HUDEP-2 (cell line): Measurements from ENCODE around the gene PRR5.
"Not testable (repeated sequence)": the region's sequence is repeated elsewhere in the genome, so short reads cannot be mapped to it uniquely, and the experiment has no call there.

Source experiments
- DNase-seq, 76 experiments: peaks; one replicate each; lab custom pipeline; 2025; ENCODE audit not compliant: unreplicated experiment in 76 of 76; lab: John Stamatoyannopoulos, UW

PRR5 gene

DNA sequence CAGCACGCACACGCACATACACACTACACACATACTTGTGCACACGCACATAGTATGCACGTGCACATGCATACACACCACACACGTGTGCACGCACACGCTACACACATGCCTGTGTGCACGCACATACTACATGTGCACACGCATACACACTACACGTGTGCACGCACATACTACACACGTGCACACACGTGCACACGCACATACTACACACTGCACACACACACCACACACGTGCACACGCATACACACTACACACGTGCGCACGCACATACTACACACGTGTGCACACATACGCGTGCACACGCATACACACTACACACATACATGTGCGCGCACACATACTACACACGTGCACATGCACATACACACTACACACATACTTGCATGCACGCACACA is 30.7 kb downstream of the PRR5 start:
- no peak for DNase-seq

DNA sequence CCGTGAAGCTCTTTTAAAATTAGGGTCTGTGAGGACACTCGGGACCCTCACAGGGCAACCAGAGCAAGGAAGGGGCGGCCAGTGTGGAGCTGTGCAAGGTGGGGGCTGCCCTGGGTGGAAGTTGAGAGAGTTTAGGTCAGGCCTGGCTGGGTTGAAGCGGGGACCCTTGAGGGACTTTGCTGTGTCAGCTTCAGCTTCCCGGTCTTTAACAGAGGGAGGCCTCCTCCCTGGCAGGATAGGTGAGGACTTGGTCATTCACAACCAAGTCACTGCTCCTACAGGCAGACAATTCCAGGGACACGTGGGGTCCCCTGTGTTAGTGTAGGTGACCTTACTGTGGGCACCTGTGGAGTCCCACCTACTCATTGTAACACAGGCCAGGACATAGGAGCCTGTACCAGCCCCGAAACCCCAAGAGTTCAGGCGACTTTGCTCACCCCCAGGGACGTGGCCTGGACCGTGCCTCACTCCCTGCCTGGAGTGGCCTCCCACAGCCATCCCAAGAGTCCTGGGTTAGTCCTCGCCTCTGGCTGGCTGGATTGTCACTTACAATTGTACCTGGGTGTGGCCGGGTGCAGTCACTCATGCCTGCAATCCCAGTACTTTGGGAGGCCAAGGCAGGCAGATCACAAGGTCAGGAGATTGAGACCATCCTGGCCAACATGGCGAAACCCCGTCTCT is 31.6 kb downstream of the PRR5 start:
- DNase-seq = no peak

DNA sequence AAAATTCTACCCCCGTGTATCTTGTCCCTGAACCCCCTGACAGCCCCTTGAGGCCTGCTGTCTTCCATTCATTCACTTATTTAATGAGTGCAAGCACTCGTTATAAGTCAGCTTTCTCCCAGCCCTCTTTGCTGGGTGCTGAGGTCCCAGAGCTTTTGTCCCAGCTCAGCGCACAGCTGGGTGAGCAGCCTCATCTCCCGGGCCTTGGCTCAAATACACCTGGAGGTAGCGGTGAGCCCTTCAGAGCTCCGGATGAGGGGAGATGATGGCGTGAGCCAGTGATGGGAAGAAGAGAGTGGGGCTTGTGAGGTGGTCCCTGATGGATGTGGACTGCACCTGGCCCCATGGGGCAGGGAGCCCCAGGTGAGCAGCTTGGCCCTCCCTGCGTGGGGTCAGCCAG is 32.3 kb downstream of the PRR5 start:
- DNase-seq = no peak

DNA sequence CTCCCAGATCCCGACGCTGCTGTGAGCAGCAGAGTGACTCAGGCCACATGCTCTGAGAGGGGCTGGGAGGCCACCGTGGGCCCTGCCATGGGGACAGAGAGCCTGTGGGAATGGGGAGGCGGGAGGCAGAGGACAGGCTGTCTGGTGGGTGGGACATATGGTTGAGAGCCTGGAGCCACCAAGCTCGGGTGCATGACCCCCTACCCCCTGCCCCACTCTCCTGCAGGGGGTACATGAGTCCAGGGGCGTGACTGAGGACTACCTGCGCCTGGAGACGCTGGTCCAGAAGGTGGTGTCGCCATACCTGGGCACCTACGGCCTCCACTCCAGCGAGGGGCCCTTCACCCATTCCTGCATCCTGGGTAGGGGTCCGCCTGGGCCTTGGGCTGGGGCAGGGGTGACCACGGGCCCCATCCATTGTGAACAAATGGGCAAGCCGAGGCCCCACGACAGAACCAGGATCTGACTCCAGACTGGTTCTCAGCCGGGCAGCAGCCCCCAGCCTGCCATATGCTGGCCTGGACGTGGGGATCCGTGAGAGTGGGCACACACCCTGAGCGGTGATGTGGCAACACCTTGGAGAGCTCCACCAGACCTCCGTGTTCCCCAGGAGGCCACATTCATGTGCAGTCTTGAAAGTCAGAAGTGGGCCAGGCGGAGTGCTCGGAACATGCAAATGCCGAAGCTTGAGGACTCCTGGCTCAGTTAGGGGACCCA is 33.0 kb downstream of the PRR5 start:
- no peak for DNase-seq

DNA sequence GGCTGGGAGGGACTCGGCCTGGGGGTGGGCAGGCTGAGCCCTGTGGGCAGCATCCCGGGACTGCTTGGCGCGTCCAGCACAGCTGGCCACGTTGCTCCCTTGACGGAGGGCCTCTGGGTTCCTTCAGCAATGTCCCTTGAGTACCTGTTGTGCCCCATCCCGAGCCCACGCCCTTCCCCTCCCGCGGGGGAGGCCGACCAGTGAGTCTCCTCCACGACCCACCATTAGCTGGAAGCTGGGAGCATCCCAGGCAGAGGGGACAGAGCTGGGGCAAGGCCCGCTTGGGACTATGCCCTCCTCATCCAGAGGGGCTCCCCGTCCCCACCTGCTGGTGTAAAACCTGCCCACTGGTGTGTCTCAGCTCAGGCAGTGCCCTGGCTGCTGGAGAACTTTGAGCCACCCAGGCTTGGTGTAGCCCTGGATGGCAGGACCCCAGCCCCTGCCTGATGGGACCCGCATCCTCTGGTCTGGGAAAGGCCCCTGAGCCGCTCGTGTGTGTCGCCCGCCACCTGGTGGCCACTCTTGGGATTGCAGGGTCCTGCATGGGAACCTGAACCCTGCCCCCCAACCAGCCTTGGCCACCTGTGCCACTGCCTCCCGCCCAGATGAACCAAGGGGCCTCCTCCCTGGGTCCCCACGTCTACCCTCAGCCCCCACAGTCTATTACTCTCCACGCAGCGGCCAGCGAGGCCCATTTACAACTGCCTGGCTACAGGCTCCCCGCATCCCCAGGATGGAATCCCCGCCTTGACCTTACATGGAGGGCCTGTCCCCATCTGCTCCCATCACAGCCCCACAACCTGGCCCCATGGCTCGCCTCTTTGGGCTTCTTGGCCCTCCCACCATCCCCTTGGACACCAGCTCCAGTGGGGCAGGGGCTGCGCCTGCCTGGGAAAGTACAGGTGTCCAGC is 33.8 kb downstream of the PRR5 start:
- DNase-seq = peak in 60 of 76 experiments; percentile 9 to 85 (median 54)

DNA sequence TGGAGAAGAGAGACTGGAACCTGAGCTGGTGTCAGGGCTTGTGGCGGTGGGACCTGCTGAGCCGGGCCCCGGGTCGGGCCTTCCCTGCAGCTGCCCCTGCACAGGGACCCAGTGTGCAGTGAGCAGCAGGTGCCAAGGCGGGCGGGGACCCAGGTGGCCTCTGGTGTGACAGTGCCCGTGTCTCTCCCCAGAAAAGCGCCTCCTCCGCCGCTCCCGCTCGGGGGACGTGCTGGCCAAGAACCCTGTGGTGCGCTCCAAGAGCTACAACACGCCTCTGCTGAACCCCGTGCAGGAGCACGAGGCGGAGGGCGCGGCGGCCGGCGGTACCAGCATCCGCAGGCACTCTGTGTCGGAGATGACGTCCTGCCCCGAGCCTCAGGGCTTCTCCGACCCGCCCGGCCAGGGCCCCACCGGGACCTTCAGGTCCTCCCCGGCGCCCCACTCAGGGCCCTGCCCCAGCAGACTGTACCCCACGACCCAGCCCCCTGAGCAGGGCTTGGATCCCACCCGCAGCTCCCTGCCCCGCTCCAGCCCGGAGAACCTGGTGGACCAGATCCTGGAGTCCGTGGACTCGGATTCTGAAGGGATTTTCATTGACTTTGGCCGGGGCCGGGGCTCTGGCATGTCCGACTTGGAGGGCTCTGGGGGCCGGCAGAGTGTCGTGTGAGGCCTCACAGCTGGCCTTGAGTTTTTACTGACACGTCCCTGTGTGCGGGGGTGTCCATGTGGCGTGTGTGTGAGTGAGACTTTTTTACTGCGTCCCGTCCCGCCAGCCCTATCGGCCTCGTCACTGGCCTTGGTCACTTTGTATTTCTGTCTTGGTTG is 34.8 kb downstream of the PRR5 start:
- no peak for DNase-seq

DNA sequence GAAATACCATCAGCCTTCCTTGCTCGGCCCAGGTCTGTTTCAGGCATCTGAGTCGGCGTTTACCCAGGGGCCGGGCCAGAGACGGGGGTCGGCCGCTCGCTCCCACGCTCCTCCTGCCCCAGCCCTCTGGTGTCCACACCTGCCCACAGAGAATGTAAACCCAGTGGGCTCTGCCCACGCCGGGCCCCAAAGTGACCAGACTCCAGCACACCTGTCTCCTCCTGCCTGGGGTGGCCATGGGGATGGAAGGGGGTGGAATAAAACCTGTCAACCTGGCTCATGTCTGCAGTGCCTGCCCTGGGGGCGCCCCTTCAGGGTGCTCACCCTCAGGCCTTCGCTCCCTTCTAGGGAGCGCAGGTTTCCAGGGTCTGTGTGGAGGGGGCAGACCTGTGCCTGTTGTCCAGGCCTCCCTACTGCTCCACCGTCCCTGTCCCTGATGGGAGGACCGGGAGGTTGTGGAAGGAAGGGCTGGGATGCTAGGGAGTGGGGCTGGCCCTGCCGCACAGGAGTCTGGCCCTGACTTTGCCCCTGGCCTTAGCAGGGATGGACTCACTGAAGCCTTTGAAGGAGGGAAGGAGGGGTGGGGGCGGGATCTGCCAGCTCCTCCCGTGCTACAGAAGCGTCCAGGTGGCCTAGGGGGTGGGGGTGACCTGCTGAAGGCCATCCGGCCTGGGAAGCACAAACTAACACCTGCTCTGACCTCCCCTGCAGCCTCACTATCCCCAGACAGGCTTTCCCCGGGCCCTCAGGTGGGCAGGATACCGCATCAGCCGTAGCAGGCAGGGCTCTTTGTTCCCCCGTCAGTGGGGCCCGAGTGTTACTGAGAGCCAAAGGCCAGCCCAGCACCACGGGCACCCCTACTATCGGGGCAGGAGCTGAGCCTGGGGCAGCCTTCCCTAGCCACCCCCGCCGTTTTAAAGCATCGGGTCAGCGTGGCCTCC is 35.7 kb downstream of the PRR5 start:
- DNase-seq = no peak

DNA sequence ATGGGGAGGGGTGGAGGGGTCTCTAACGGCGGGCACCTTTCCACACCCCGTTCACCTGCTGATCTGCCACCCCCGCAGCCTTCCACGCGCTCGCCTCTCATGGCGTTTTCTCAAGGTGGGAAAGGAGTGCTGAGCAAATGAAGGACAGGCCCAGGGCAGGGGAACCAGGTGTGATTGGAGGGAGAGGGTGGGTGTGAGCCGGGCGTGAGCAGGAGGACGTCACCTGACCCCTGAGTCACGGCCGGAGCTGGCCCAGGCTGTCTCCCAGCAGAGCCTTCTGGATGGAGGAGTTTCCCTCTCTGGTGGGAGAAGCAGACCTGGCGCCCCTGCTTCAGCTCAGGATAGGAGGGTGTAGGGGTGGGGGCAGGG is 36.3 kb downstream of the PRR5 start:
- DNase-seq = no peak

DNA sequence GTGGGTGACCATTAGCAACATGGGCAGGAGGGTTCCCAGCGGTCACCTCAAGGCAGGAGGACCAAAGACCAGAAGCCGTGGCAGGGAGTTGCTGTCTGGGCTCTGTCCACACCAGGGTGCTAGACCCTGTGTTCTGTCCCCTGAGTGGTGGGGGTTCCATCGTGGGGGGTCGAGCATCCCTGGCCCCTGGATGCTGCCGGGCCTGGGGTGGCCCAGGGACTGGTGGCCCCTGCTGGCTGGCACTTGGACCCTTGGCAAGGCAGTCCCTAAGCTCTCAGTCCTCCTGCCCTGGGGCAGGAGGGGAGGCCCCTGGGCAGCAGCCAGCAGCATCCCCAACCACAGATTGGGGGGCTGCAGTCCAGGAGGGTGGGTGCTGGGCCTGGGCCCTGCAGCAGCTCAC is 37.0 kb downstream of the PRR5 start:
- no peak for DNase-seq

DNA sequence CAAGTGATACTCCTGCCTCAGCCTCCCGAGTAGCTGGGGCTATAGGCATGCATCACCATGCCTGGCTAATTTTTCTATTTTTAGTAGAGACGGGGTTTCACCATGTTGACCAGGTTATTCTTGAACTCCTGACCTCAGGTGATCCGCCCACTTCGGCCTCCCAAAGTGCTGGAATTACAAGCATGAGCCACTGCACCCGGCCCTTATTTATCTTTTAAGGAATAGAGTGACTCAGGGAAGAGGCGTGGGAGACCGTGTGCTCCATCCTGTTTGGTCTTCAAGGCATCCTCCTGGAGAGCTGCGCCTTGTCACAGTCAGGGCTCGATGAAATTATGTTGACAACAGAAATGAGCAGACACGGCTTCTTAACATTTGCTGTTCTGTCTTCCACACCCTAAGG is 37.7 kb downstream of the PRR5 start:
- not testable (repeated sequence) for DNase-seq

DNA sequence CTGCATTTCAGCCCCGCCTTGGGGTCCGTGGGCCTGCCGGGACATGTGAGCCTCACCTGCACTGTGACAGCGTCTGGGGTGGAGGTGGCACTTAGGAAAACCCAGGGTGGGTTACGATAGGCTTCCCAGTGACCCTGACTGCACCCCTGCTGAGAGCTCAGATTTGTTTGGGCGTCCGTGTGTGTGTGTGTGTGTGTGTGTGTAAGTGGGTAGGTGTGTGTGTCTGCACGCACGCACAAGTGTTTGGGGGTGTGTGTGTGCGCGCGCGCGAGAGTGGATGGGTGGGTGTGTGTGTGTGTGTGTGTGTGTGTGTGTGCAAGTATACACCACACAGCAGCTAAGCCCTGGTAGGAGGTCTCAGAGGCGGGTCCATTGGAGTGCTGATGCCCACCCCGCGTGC is 38.3 kb downstream of the PRR5 start:
- DNase-seq = no peak

DNA sequence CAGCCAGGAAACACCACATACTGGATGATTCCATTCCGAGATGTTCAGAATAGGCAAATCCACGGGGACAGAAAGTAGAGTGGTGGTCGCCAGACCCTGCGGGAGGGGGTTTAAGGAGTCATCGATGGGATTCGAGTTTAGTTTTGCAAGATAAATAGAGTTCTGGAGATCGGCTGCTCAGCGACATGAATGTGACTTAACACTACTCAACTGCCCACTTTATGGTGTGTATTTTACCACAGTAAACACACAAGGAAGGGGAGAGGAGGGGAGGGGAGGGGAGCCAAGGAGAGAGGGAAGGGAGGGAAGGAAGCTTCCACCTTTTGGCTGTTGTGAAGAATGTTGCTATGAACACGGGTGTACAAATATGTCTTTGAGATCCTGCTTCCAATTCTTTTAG is 39.9 kb downstream of the PRR5 start:
- DNase-seq = no peak

DNA sequence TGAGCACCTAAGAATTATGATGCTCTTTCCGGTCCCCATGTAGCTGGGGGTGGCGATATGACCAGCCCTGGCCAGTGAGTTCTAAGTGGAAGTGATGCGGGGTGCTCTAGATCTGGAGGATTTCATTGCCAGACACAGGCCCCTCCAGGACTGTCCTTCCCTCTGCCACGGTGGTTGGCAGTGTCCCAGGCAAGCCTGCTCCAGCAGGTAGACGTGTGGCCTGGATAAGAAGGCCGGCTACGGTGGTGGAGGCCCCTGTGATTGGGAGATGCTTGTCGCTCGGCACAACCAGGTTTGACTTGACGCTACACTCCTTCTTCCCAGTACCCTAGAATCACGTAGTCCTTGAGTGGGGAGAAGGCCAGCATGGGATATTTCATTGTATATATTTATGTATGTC is 41.2 kb downstream of the PRR5 start:
- no peak for DNase-seq

DNA sequence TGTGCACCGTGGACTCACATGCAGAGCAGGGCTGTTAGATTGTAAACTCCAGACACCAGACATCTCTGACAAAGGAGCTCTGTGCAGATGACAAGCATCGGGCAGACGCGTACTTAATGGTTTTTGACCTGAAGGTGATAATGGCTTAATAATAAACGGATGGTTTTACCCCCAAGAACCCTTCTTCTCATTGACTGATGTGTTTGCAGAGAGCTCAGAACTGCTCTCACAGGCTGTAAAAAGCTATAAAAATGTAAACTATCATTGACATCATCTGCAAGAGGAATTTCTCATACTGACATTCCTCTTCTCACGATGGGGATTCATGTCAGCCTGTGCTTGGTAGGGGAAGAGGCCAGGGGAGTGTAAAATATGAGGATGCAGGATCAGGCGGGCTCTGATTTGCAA is 41.8 kb downstream of the PRR5 start:
- no peak for DNase-seq

DNA sequence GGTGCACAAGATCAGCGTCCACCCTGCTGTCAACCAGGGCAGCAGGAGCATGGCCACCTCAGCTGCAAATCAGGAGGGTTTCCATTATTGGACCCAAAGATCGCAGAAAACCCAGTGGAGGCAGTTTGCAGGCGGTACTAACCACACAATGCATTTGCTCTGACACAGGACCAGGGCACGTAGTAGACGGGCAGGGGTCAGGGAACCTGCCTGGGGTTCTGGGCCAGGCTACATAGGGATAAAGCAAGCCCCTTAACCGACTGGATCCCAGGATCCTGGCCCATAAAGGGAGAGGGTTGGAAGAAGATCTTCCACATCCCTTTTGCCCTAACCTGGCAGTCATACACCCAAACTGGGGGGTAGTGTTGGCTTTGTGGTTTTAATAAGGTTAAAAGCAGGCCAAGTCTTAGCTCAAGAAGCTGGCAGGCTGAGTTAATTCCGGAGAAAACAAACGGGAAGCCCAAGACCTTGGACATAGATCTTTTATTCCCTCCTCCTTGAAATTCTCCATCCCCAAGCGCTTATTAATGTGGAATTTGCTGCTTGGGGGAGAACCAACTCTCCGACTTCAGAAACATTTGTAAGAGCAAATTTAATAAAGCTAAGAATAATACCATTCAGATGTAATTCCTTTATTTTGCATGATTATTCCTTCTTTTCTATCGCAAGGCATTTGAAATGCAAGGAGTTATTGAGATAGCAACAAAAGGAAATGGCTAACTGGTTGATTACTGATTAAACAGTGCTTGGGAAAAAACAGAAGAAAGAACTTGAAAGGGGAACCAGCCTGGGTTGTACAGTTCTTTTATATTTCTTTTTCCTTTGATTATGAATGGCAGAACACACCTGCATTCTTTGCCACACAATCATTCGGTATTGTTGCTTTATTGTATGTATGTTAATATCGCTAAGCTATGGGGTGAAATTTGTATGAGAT is 44.1 kb downstream of the PRR5 start:
- DNase-seq = no peak

DNA sequence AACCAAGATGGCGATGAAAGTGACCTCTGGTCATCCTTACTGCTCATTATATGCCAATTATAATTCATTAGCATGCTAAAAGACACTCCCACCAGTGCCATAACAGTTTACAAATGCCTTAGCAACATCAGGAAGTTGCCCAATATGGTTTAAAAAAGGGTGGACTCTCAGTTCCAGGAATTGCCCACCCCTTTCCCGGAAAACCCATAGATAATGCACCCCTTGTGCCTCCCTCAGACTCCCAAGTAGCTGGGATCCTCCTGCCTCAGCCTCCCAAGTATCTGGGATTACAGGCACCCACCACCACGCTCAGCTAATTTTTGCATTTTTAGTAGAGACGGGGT is 45.8 kb downstream of the PRR5 start:
- DNase-seq = not testable (repeated sequence)

DNA sequence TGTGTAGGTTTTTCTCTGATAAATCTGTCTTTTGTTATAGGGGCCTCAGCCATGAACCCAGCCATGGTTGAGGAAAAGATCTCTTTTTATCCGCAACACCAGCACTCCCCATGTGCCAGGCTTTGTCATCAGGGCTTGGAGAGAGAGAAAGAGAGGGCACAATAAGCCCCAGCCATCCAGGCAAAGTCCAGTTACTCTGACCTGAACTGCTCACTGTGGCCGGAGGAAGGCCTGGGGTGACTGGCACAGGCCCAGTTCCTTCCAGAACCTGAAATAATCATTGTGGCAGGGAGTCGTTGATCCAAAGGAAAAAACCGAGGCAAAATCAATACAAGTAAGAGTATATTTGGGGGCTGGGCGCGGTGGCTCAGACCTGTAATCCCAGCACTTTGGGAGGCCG is 46.5 kb downstream of the PRR5 start:
- no peak for DNase-seq

DNA sequence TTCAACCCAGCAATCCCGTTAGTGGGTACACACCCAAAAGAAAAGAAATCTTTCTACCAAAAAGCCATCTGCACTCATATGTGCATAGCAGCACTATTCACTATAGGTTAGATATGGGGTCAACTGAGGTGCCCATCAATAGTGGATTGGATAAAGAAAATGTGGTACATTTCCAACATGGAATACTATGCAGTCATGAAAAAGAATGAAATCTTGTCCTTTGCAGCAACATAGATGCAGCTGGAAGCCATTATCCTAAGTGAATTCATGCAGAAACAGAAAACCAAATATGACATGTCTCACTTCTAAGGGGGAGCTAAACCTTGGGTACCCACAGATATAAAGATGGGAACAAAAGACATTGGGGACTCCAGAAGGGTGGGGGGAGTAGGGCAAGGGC is 48.5 kb downstream of the PRR5 start:
- no peak for DNase-seq
